Mucosa of descending colon (tissue), 3 donors: ENCODE data around the gene PARD3B. TPM values are rescaled to one million over a fixed set of nuclear protein-coding genes. Genes with fewer than 3 reads are reported as not detected.

Experiments used
- ATAC-seq: fragments of 200-7000 bp; cut with Tn5 transposase; one replicate; pipeline ENCODE4 v1.9.1; 2020; ENCODE audit warnings: mild to moderate bottlenecking, moderate library complexity
- DNase-seq, 3 donors: peaks; one replicate each; pipeline ENCODE4 v3.0.0-alpha.2; 2020
- H3K36me3 ChIP-seq: fragments of 200-600 bp; one replicate; pipeline ENCODE4 v1.8.0; 2021; ENCODE audit warnings: low read depth, mild to moderate bottlenecking
- H3K4me1 ChIP-seq: fragments of 200-600 bp; one replicate; pipeline ENCODE4 v1.8.0; 2021; ENCODE audit warnings: low read depth, mild to moderate bottlenecking
- H3K4me3 ChIP-seq: fragments of 200-600 bp; one replicate; pipeline ENCODE4 v1.8.0; 2021; ENCODE audit warnings: mild to moderate bottlenecking
- H3K9me3 ChIP-seq: fragments of 200-600 bp; one replicate; pipeline ENCODE4 v1.8.0; 2021; ENCODE audit warnings: mild to moderate bottlenecking
- CTCF ChIP-seq: fragments of 200-600 bp; IDR thresholded peaks from one replicate; pipeline ENCODE4 v1.8.0; 2022; ENCODE audit warnings: antibody characterized with exemption, mild to moderate bottlenecking
- intact Hi-C, 2 donors: fragments of 100-400 bp; cut with DNase I in 1 of 2; cut with micrococcal nuclease in 1 of 2; formaldehyde crosslinking; loops; one replicate each; pipeline versions ENCODE4 v1.11.0 to v1.11.1; 2022; cut with DNase I, micrococcal nuclease
- total RNA-seq, 3 donors: library from RNA; stranded (reverse); fragmentation: NEBNext Ultra II Directional in 2 of 3; extraction: Animal tissue kit (Norgen Biotek cat#: 25700) in 2 of 3; gene quantifications; one replicate each; pipeline versions ENCODE4 v1.2.1 to v1.2.4, GENCODE V29; 2021 to 2023
- donor health status: DM: no; HTN: no; CAD: no; lungs with moderate emphysema.
- donor health status: DM: no; HTN: no; CAD: no.
- donor health status: DM: no; HTN: yes; CAD: no.

The PARD3B gene
- total RNA-seq, 3 donors from 2014 or later = 21.1 to 56.8 (median 44.0) TPM

GRCh38 chr2:205276116-205276777, 731.0 kb downstream of the PARD3B start:
- ATAC-seq (no peak), DNase-seq (no peak)
- Histone ChIP-seq H3K9me3 (no peaks in the 10 kb centered on the region), H3K4me3 (no peak overlapping the region), H3K4me1 (no peaks in the 10 kb centered on the region), H3K36me3 (no peaks in the 10 kb centered on the region)
- no peak for TF ChIP-seq CTCF
- intact Hi-C loops = no loop called here

- Histone ChIP-seq H3K4me1 (no peaks in the 10 kb centered on the region), H3K9me3 (no peaks in the 10 kb centered on the region), H3K4me3 (no peak overlapping the region), H3K36me3 (no peaks in the 10 kb centered on the region)
- intact Hi-C loops = no loop called here
- no peak for DNase-seq
- ATAC-seq = no peak
- no peak for TF ChIP-seq CTCF
Observed at GRCh38 chr2:205280596-205281236, 735.4 kb downstream of the PARD3B start.

GRCh38 chr2:205283736-205284270, 738.5 kb downstream of the PARD3B start:
- no peak for ATAC-seq
- H3K9me3 ChIP-seq = no peaks in the 10 kb centered on the region
- no peaks in the 10 kb centered on the region for H3K36me3 ChIP-seq
- intact Hi-C loops = no loop called here
- H3K4me3 ChIP-seq = no peak overlapping the region
- H3K4me1 ChIP-seq = no peaks in the 10 kb centered on the region
- TF ChIP-seq CTCF = no peak
- DNase-seq = no peak

GRCh38 chr2:205284334-205284733, 739.1 kb downstream of the PARD3B start:
- Histone ChIP-seq H3K4me1 (no peaks in the 10 kb centered on the region), H3K36me3 (no peaks in the 10 kb centered on the region), H3K9me3 (no peaks in the 10 kb centered on the region), H3K4me3 (no peak overlapping the region)
- intact Hi-C loops = no loop called here
- ATAC-seq = no peak
- DNase-seq = no peak
- no peak for TF ChIP-seq CTCF

GRCh38 chr2:205287316-205287715, 742.0 kb downstream of the PARD3B start:
- intact Hi-C loops = no loop called here
- H3K4me3 ChIP-seq = no peak overlapping the region
- DNase-seq = no peak
- H3K36me3 ChIP-seq = no peaks in the 10 kb centered on the region
- H3K4me1 ChIP-seq = no peaks in the 10 kb centered on the region
- ATAC-seq = no peak
- no peaks in the 10 kb centered on the region for H3K9me3 ChIP-seq
- TF ChIP-seq CTCF = no peak
